ENCODE measurements around the gene SERP1. TPM values are rescaled to one million over a fixed set of nuclear protein-coding genes. Genes with fewer than 3 reads are reported as not detected.

The SERP1 gene
- total RNA-seq, 1 experiment from 2014 or later: 439 TPM

DNA sequence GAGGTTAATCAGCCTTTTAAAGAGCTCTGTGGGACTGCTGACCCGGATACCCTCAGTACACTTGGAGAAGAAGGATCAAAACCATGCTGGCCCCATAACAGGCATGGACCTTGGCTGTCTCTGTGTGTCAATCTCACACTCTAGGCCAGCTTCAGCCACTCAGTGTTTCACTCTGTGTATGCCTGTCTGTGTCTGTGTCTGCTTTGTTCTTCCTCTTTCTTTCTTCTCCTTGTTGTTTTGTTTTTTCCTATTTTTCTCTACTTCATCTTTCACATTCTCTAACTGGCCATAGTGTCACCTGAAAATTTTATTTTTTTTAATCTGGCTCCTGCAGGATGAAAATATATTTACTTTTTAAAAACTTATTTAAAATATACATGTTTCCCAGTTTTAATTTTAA is 51.1 kb downstream of the SERP1 start:
- Histone ChIP-seq H3K4me1 (ENCODE audit: insufficient read depth, low read length) (peaks cover 38% of the 10 kb centered on the region), H3K27ac (ENCODE audit: low read length) (no peak overlapping the region), H2AFZ (ENCODE audit: low read length) (no peak overlapping the region), H4K20me1 (ENCODE audit: low read length) (no peaks in the 10 kb centered on the region), H3K27me3 (ENCODE audit: low read length) (no peaks in the 10 kb centered on the region), H3K79me2 (ENCODE audit: low read length) (0 out of 2 replicates have a peak, but pooled peaks cover 3% of the 10 kb centered on the region), H3K9ac (ENCODE audit: low read length) (no peak overlapping the region), H3K4me2 (ENCODE audit: low read length) (no peak overlapping the region), H3K4me3 (ENCODE audit: low read length) (no peak overlapping the region), H3K9me2 (replicated peaks; ENCODE audit: low read length) (no peaks in the 10 kb centered on the region), H3F3A (ENCODE audit: low read length, unreplicated experiment) (no peaks in the 10 kb centered on the region), H3K36me3 (ENCODE audit: low read depth, low read length) (no peaks in the 10 kb centered on the region), H3K9me3 (ENCODE audit: low read length) (no peaks in the 10 kb centered on the region)
- DNase-seq (peak; percentile 16), ATAC-seq (peak; percentile 35; the same call in 1 of the 2 replicates)
- POLR2A ChIA-PET (ENCODE audit: unreplicated experiment): interaction anchor here (0.6 kb wide), 1 partner anchor 80 kb away, joined by 3 read pairs; no protein-coding TSS in a partner anchor
- intact Hi-C loops (cut with micrococcal nuclease): loop anchor here (1.0 to 10.0 kb wide), 12 partner anchors 25 to 558 kb away; no protein-coding TSS in a partner anchor
- no peak for TF ChIP-seq EZH2phosphoT487 (IDR thresholded peaks at IDR 0.05; ENCODE audit: borderline replicate concordance, low read length)
- TF ChIP-seq EZH2 (IDR thresholded peaks at IDR 0.05; ENCODE audit: low read length, unreplicated experiment): no peak
- TF ChIP-seq, protein P1, sequence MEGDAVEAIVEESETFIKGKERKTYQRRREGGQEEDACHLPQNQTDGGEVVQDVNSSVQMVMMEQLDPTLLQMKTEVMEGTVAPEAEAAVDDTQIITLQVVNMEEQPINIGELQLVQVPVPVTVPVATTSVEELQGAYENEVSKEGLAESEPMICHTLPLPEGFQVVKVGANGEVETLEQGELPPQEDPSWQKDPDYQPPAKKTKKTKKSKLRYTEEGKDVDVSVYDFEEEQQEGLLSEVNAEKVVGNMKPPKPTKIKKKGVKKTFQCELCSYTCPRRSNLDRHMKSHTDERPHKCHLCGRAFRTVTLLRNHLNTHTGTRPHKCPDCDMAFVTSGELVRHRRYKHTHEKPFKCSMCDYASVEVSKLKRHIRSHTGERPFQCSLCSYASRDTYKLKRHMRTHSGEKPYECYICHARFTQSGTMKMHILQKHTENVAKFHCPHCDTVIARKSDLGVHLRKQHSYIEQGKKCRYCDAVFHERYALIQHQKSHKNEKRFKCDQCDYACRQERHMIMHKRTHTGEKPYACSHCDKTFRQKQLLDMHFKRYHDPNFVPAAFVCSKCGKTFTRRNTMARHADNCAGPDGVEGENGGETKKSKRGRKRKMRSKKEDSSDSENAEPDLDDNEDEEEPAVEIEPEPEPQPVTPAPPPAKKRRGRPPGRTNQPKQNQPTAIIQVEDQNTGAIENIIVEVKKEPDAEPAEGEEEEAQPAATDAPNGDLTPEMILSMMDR (conservative IDR thresholded peaks at IDR 0.05; ENCODE audit: low read depth, low read length): no peak
- no TSS peak for BruUV-seq (replicated peaks)
- CTCF ChIA-PET: interaction anchor here (0.6 to 2.4 kb wide), 11 partner anchors 25 to 311 kb away, joined by 3 to 22 read pairs (median 4); partner anchors contain the start of gene TSC22D2

DNA sequence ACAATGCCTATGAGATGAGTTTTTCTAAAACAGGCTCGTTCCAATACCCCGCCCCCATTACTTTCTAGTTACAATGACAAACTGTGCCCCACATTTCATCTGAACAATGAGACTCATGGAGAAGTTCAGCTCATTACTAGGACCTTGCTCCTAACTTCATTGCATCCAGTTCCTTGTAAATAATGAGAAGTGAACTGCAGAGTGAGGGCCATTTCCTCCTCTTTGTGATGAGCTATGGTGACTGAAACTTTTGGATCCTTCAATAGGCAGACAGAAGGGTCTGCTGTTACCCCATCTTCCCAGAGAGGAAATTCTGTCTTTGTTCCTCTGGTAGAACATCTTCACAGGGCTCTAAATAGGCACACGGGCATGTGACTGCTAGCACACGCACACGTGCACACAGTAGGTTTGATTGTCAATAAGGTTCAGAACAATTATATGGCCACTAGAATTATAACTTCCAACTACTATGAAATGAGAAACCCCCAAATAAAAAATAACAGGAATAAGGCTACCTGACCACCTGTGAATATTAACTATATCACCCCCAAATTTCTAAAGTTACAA is 51.8 kb downstream of the SERP1 start:
- no peaks in the 10 kb centered on the region for H3K9me2 ChIP-seq (replicated peaks; ENCODE audit: low read length)
- no peak for ATAC-seq
- POLR2A ChIA-PET (ENCODE audit: unreplicated experiment): interaction anchor here (0.6 kb wide), 1 partner anchor 86 kb away, joined by 3 read pairs; no protein-coding TSS in a partner anchor

More for the DNA sequence above, 51.8 kb downstream of the SERP1 start:
- Histone ChIP-seq H3K36me3 (ENCODE audit: low read depth, low read length) (no peaks in the 10 kb centered on the region), H4K20me1 (ENCODE audit: low read length) (no peaks in the 10 kb centered on the region), H3F3A (ENCODE audit: low read length, unreplicated experiment) (no peaks in the 10 kb centered on the region), H3K27me3 (ENCODE audit: low read length) (no peaks in the 10 kb centered on the region), H3K4me2 (ENCODE audit: low read length) (no peak overlapping the region), H3K4me3 (ENCODE audit: low read length) (no peak overlapping the region), H3K4me1 (ENCODE audit: insufficient read depth, low read length) (peaks cover 38% of the 10 kb centered on the region), H3K27ac (ENCODE audit: low read length) (no peak overlapping the region), H3K9me3 (ENCODE audit: low read length) (no peaks in the 10 kb centered on the region), H3K9ac (ENCODE audit: low read length) (no peak overlapping the region), H3K79me2 (ENCODE audit: low read length) (0 out of 2 replicates have a peak, but pooled peaks cover 3% of the 10 kb centered on the region), H2AFZ (ENCODE audit: low read length) (no peak overlapping the region)
- no peak for TF ChIP-seq EZH2 (IDR thresholded peaks at IDR 0.05; ENCODE audit: low read length, unreplicated experiment)
- TF ChIP-seq, protein P1 (conservative IDR thresholded peaks at IDR 0.05; ENCODE audit: low read depth, low read length): no peak
- TF ChIP-seq EZH2phosphoT487 (IDR thresholded peaks at IDR 0.05; ENCODE audit: borderline replicate concordance, low read length): no peak
- CTCF ChIA-PET: interaction anchor here (1.3 to 2.4 kb wide), 5 partner anchors 79 to 310 kb away, joined by 3 to 22 read pairs (median 10); partner anchors contain the start of gene TSC22D2
- DNase-seq: no peak
- no TSS peak for BruUV-seq (replicated peaks)
- intact Hi-C loops (cut with micrococcal nuclease): loop anchor here (2.0 to 10.0 kb wide), 3 partner anchors 150 to 530 kb away; no protein-coding TSS in a partner anchor

Other genes starting within 250 kb of the SERP1 start
- gene TSC22D2, start 138.2 kb downstream of the SERP1 start, total RNA-seq (2014; rRNA removed): 9.6 and 15.7 TPM in 2 replicates
- gene EIF2A, start 291 bp upstream of the SERP1 start, total RNA-seq (2014; rRNA removed): 67.9 and 92.4 TPM in 2 replicates
- gene SELENOT, start 56.8 kb upstream of the SERP1 start, total RNA-seq (2014; rRNA removed): 109 and 119 TPM in 2 replicates
- gene ERICH6, start 157.4 kb upstream of the SERP1 start, total RNA-seq (2014; rRNA removed): not detected in 2 replicates
- gene SIAH2, start 216.7 kb upstream of the SERP1 start, total RNA-seq (2014; rRNA removed): 37.8 and 51.8 TPM in 2 replicates

Data from PC-3 (cell line).